GM18520 (cell line): ENCODE results near the gene KRTAP5-8.
"Not testable (repeated sequence)": the region's sequence is repeated elsewhere in the genome, so short reads cannot be mapped to it uniquely, and the experiment has no call there.

Source experiments
- ATAC-seq: cut with Tn5 transposase; IDR thresholded peaks from one replicate; pipeline ENCODE4 v1.9.1; 2021; ENCODE audit not compliant: unreplicated experiment

Gene KRTAP5-8

DNA sequence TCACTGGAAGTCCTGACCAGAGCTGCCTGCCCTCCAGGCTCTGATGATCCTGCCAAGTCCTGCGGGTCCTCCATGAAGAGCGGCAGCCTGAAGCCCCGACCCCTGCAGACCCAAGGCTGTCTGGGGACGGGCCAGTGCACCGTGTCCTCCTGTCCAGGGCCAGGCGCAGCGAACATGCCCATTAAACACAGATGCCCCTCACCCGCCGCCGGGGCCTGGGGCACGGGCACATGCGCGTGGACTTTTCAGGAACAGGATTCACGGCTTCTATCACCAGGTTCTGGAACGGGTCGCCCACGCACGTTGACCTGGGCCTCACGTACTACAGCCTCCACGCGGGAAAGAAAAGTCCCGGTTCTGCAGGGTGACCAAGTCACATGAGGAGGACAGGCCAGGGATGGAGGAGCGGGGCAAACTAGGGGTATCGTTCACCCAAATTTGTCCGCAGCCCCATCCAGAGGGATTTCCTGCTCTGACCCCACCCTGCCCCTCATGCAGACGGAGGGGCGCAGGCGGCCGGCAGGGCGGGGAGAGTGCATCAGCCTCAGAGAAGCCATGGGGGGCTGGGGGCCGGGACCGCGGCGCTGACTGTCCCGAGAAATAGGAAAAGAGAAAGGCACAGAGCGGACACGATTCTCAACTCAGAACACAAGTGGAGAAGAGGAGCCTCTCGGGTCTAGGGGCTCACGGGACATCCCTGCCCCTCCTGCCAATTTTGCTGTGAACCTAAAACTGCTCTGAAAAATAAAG, 33.5 kb downstream of the KRTAP5-8 start:
- ATAC-seq, result not testable (repeated sequence)

DNA sequence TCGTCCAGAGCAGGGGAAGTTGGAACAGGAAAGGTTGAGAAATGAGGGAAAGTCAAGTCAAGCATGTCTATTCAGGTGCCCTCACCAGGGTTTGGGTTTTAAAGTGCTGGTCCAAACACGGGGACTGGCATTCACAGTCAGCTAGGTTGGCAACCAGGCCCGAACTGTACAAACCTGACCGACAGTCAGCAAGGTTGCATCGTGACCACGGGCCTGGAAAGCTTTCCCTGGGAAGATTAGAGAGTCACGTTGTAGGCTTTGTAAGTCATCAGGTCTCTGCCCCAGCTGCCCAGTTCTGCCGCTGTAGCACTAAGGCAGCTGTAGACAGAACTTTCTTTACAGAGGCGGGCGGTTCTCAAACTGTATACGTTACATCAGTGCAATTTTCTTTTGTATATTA, 35.0 kb downstream of the KRTAP5-8 start:
- ATAC-seq, result no peak

DNA sequence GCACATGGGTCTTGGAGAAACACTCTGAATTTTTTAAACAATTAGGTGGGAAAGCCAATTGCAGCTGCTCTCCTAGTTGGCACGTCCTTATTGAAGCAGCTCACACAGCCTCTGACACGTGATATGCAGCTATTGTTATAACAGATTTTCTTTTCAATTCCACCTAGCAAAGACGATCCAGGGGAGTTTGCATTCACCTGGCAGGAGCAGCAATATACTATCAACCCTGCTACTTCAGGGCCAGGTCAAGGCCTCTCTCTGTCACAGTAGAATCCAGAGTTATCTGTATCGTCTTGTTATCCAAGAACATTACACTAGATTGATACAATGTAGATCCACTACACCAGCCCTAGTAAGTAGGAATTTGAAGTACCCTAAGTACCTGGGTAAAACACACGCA, 36.6 kb downstream of the KRTAP5-8 start:
- no peak for ATAC-seq

DNA sequence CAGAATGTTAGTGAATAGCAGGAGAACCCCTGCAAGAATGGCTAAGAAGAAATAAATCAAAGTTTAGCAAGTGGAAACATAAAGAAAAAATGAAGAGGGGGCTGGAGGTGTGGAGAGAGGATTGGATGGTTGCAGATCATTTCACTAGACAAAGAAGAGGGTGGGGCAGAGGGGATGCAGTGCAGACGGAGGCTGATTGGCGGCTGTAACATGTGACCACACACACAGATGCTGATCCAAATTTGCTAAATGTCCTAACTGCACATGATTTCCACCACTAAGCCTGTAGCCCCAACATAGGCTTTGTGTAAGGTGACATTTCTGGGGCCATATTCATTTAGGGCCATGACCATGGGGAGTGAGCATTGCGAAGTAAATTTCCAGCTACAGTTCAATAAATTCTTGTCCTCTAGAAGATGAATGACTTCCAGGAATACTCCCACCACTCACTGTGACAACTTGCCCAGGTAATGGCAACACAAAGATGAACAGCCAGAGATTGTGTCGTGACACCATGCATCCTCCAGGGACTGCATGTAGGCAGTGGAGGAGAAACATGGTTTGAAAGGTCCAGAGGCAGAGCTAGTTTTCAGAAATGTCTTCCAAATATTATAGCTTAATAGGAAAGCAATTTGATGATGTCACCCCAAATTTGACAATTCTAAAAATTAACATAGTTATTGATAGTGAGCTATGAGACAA, 38.0 kb downstream of the KRTAP5-8 start:
- ATAC-seq, result no peak

DNA sequence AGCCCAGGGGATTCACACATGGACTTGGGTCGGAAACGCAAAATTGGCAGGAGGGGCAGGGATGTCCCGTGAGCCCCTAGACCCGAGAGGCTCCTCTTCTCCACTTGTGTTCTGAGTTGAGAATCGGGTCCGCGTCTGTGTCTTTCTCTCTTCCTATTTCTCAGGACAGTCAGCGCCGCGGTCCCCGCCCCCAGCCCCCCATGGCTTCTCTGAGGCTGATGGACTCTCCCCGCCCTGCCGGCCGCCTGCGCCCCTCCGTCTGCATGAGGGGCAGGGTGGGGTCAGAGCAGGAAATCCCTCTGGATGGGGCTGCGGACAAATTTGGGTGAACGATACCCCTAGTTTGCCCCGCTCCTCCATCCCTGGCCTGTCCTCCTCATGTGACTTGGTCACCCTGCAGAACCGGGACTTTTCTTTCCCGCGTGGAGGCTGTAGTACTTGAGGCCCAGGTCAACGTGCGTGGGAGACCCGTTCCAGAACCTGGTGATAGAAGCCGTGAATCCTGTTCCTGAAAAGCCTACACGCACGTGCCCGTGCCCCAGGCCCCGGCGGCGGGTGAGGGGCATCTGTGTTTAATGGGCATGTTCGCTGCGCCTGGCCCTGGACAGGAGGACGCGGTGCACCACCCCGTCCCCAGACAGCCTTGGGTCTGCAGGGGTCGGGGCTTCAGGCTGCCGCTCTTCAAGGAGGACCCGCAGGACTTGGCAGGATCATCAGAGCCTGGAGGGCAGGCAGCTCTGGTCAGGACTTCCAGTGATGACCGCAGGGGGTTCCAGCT, 39.1 kb downstream of the KRTAP5-8 start:
- ATAC-seq, result not testable (repeated sequence)

DNA sequence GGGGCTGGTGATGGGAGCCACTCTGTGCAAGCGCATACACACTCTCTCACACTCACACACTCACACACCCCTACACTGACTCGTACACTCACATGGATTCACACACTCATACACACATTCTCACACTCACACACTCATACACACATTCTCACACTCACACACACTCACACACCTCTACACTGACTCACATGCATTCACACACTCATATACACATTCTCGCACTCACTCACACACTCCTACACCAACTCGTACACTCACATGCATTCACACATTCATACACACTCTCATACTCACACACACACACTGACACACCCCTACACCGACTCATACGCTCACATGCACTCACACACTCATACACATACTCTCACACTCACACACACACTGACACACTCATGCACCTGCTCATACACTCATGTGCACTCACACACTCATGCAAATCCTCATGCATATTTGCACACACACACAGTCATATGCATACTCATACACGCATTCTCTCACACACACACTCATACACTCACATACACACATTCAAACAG, 39.7 kb downstream of the KRTAP5-8 start:
- no peak for ATAC-seq

DNA sequence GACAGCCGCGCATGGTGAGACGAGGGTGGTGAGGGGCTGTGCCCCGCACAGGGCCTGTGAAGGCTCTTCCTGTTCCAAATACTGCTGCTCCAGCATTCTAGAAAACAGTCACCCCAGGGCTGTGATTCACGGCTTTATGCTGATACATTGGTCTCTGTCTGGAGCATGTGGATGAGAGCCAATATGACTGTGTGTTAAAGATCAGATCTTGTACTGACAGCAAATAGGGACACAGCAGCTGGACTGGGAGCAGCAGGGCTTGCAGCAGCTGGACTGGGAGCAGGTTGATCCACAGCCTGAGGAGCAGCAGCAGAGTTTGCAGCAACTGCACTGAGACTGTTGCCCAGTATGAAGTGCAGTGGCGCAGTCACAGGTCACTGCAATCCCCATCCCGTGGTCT, 41.7 kb downstream of the KRTAP5-8 start:
- not testable (repeated sequence) for ATAC-seq

DNA sequence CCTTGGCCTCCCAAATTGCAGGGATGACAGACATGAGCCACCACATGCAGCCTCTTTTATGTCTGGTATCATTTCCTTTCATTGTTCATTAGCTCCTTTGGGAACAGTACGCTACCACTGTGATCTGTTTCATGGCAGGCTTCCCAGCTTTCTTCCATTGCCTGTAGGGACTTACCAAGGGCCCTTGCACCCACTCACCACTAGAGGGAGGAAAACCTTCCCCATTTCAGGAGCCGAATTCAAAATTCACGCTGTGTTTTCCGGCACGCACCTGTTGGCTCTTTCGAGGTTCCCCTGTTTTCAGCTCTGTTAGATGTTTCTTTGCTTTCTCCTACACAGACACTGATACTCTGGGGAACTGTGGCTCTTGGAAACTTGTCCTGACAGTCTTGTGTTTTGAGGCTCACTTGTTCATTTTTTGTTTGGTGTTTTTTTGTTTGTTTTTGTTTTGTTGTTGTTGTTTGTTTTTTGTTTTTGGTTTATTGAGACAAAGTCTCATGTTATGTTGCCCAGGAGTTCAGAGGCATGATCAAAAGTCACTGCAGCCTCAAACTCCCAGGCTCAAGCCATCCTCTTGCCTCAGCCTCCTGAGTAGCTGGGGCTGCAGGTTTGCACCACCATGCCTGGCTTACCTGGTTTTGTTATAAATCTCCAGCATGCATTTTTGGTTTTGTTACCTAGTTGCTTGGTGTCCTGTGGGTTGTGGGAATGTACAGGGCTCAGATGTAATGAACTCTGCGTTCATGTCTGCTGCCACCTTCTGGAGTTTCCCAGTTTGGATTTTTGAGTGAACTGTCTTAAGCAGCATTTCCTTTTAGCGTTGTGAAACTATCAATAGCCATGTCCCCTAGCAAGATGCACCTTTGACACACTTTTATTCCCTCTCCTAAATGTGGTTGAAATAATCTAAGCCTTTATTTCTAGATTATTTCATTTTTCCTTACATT, 42.5 kb downstream of the KRTAP5-8 start:
- ATAC-seq, result no peak

DNA sequence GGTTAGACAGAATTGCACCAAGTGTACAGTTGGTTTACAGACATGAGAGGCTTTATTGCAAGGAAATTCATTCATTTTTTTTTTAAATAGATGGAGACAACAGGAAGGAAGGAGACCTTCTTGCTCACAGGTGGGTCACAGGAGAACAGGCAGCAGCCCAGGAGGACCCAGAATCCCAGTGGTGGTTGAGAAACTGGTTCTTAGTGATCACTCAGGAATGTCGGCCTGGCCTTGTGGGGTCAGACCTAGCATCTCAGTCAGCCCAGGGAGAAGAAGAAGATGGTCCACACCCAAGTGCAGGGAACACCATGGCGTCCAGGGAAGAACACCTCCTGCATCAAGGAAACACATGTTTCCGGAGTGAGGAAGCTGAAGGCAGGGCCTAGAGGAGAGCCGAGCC, 44.0 kb downstream of the KRTAP5-8 start:
- ATAC-seq, result no peak

DNA sequence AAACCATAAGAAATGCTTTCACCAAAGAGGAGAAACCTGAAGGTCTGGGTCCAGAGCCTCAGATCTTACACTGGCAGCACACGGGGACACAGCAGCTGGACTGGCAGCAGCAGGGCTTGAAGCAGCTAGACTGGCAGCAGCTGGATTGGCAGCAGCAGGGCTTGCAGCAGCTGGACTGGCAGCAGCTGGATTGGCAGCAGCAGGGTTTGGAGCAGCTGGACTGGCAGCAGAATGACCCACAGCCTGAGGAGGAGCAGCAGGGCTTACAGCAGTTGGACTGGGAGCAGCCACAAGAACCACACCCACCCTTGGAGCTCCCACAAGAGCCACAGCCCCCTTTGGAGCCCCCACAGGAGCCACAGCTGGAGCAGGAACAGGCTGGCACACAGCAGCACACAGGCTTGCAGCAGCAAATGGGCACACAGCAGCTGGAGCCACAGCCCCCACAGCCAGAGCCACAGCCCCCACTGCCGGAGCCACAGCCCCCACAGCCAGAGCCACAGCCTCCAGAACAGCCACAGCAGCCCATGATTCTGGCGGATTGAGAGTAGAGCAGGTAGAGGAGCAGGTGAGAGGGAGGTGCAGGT, 44.6 kb downstream of the KRTAP5-8 start, which contains the start of gene KRTAP5-11:
Gene KRTAP5-11, minus strand, starts transcription at position 567 of the 587 bp plus-strand sequence. Its CDS starts 38 bp downstream, at position 529.
- ATAC-seq, result no peak

DNA sequence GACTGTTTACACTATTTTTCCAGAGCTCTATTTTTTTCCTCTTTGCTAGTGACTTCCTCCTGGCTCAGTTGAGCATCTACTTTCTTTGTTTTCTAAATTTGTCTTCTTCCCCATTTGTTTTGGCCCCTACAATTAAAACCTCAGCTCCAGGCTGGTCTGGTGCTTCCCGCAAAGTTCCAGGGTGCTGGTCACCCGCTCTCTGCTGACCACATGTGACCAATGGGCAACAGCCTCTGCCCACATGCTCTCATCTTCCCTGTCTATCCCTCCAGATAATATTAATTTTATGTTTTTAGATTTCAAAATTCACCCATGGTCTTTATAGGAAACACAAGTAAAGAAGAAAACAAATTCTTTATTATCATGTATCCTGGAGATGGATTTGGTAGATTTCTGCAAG, 45.1 kb downstream of the KRTAP5-8 start:
- not testable (repeated sequence) for ATAC-seq

DNA sequence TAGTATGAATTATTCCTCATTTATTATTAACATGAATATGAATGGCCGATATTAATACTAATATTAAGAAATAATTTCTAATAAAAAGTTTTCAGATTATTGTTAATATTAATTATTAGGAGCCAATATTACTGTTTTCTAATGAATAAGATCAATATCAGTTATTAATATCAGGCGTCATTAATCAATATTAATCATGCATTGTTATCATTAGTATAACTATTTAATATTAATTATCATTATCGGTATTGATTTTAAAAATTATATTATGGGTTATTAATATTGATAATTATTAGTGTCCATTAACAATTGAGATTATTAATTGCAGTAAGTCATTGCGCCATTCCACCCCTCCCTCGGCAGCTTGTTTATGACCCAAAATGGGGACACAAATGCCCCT, 47.8 kb downstream of the KRTAP5-8 start:
- ATAC-seq, result not testable (repeated sequence)

DNA sequence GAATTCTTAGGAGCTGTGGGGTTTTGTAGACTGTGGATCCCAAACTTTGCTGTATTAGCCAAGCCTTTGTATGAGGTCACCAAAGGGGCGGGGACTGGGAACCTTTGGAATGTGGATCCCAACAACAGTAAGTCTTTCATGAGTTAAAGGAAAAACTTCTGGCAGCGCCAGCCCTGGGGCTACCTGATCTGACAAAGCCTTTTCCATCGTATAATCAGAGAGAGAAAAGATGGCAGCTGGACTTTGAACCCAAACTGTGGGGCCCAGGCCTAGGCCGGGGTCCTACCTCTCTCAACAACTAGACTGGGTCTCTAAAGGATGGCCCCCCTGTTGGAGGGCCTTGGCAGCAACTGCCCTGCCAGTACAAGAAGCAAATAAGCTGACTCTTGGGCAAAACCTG, 50.5 kb downstream of the KRTAP5-8 start:
- ATAC-seq, result not testable (repeated sequence)
